Measurements from ENCODE around the gene ZKSCAN2.

- TF ChIP-seq CTCF (IDR thresholded peaks at IDR 0.05; ENCODE audit: low read length) (no peak), EZH2phosphoT487 (IDR thresholded peaks at IDR 0.05; ENCODE audit: low read length) (no peak), EZH2 (optimal IDR thresholded peaks at IDR 0.05; ENCODE audit: low read depth, low read length) (no peak)
Observed at GRCh38 chr16:25269879-25270278, 12.2 kb upstream of the ZKSCAN2 start.
